Eye (tissue), 1 donor: Measurements from ENCODE around the gene NDUFB8.

Source experiments
- DNase-seq: peaks from one replicate; pipeline ENCODE4 v3.0.0-alpha.2; 2015

The NDUFB8 gene

DNA sequence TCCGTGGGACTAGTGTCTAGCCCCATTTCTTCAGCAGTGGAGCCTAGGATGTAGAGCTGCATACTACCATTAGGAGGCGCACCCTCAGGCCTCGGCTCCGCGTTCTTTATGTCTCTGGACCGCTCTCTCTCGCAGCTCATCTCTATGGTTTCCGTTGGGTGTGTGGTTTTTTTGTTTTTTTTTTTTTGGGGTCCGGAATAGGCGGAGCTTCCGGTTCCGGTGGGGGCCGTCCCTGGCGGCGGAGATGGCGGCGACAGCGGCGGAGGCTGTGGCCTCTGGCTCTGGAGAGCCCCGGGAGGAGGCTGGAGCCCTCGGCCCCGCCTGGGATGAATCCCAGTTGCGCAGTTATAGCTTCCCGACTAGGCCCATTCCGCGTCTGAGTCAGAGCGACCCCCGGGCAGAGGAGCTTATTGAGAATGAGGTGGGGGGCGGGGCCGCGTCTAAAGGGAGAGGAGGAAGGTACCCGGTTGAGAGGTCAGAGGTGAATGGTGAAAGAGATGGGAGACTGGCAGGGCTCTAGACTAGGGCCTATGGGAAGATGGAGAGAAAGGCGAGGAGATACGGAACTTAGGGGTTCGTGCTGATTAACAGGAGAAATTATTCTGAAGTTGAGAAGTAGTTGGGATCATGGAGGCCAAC is 6.2 kb upstream of the NDUFB8 start, which contains the start of gene HIF1AN:
HIF1AN (plus strand) TSS at position 229 of the 639 bp plus-strand sequence; CDS start at position 245, 16 bp downstream.
- peak; percentile 98 for DNase-seq

DNA sequence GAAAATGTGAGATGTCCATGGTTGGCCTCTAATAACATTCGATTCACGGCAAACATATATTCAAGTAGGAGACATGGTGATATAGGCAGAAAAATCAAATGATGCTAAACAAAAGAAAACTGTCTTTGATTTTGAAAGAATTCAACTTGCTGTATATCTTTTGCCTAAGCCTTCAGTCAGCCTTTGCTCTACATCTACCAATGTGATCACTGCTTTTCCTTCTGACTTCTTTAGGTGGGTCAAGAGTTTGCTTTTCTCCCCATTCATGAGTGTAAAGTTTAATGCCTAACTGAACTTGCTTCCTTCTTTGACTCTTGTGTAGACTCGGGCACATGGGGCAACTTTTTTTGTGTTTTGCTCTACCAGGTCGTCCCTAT is 5.7 kb upstream of the NDUFB8 start:
- DNase-seq = peak; percentile 37

DNA sequence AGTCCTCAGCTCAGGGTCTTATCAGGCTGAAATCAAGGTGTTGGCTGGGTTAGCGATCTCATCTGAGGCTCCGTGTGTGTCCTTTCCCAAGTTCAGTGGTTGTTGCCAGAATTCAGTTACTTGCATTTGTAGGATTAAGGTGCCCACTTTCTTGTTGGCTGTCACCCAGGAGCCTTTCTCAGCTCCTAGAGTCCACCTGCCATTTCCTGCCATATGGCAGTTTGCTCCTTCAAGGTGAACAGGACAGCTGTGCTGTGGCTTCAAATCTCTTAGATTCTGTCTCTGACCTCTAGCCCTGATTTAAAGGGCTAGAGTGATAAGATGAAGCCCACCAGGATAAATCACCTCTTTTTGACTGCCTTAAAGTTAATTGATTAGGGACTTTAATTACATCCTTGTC is 5.1 kb upstream of the NDUFB8 start:
- no peak for DNase-seq

DNA sequence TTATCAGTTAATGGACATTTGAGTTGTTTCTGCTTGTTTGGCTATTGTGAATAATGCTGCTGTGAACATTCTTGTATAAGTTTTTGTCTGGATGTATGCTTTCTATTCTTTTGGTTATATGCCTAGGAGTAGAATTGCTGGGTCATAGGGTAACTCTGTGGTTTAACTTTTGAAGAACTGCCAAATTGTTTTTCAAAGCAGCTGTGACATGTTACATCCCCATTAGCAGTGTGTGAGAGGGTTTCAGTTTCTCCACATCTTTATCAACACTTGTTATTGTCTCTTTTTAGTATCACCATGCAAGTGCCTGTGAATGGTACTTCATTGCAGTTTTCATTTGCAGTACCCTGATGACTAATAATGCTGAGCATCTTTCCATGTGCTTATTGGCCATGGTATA is 2.1 kb upstream of the NDUFB8 start:
- DNase-seq = no peak

DNA sequence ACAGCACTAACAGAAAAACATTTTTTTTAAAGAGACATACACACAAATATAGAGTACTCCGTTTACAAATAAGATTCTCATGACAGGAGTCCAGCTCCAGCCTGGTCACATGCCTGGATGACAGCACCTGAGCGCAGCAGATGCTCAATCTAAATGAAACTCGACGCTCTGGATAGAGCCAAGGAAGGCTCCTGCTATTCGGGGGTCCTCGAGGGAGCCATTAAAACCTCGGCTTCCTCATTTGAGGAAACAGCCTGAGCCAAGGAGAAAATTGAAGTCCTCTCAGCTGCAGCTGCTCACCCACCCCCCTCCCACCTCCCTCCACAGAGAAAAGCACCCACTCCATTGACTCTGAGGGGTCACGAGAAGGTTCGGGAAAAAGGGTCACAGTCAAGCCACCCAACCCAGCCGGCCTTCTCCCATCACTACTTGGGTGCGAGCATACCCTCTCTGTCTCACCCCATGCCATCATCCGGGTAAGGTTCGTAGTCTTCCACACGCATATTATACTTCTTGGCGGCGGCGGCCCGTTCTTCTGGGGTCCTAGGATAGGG is 673 bp downstream of the NDUFB8 start:
- DNase-seq = peak; percentile 66

DNA sequence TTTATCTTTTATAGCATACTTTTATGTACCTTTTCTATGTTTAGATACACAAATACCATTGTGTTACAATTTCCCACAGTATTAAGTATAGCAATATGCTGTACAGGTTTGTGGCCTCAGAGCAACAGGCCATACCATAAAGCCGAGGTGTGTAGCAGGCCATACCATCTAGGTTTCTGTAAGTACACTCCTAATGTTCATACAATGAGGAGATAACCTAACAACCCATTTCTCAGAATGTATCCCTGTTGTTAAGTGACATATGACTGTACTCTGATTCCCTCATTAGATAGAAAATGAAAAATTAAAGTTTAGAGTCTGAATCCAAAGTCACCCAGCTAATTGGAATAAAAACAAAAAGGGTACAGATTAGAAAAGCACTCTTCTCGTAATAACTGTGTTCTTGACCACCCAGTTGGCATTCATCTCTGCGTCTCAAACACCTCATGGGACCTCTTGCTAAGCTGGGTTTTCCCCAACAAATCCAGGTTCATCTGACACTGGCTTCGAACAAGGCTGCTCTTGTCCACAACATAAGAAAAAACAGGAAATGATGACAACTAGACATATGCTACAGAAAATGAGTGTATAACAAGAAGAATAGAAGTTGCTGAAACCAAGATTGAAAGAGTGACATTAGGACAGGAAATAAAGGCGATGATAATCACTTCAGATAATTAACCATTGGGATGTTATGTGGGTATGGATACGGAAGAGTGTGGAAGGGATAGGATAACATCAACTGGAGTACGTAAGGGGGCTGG is 1.4 kb downstream of the NDUFB8 start:
- no peak for DNase-seq

DNA sequence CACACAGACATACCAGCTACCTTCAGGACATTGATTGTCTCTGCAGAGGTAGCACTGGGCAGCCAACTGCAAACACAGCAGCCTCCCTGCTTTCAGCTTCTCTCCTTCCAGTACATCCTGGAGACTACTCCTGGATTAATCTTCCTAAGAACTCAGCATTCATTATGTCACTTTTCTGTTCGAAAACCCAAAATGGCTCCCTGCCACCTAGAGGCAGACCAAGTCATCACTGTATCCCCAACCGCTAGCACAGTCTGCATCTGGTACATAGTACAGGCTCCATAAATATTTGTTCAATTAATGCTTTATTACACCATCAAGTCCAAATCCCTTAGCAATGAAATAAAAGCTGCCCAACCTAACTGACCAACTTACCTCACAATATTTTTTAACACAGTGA is 5.0 kb downstream of the NDUFB8 start:
- no peak for DNase-seq

DNA sequence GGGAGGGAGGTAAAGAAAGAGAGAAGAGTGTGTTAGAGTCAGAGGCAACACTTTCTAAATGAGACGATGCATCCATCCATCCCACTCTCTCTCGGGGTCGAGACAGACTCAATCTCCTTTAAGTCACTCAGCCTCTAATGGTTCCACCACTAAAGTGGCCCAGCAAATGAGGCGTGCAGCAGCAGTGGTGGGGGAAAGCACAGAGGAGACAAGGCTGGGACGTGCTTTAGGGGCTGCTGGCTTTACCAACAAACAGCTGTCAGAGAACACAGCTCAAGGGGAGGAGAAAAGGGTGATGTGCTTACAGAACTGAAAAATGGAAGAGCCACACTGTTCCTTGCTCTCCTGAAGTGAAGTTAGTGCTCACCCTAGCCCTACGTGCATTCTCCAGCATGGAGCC is 5.5 kb downstream of the NDUFB8 start:
- DNase-seq = peak; percentile 64

DNA sequence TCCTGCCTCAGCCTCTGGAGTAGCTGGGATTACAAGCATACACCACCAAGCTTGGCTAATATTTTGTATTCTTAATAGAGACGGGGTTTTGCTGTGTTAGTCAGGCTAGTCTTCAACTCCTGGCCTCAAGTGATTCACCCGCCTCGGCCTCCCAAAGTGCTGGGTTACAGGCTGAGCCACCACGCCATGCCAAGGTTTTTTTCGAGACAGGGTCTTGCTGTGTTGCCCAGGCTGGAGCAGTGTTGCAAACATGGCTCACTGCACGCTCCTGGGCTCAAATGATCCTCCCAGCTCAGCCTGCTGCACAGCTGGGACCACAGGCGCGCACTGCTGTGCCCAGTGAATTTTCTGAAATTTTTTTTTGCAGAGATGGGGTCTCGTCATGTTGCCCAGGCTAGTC is 6.7 kb downstream of the NDUFB8 start:
- no peak for DNase-seq

DNA sequence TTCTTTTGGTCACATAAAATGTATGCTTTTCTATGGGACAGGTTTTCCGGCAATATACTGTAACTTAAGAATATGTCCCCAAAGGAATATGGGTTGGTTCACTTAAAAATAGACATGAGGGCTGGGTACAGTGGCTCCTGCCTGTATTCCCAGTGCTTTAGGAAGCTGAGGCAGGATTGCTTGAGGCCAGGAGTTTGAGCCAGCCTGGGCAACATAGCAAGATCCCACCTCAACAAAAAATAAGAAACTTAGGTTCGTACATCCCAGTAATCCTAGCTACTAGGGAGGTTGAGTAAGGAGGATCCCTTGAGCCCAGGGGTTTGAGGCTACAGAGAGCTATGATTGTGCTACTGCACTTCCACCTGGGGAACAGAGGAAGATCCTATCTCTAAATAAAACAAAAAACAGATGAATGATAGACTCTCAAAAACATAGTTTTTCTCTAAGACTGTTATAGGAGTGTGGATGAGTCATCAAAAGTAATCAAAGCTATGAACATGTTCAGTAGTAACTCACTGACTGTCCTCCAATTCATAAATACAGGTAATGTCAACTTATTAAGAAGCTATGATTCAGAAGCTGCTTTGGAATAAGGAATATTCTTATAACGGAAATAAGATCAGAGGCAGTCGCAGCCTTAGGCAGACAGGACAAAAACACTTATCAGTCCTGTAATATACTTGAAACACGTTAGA is 7.4 kb downstream of the NDUFB8 start:
- DNase-seq = no peak

DNA sequence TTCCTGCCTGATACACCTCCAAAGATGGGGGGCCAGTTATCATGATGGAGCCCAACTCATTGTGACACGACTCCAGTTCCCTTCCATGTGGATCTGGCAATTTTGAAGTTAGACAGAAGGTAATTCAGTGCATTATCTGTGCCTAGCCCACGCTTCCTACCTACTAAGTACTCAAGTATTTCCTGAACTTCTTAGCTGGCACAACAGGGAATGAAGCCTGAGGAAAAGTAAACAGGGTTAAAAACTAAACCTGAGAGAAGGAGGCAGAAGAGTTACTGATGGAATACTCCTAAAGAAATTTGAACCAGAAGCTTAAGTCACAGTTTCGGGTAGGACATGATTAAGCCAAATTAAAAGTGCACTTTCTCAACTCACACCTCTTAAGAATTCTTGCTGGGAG is 8.9 kb downstream of the NDUFB8 start:
- DNase-seq = no peak

DNA sequence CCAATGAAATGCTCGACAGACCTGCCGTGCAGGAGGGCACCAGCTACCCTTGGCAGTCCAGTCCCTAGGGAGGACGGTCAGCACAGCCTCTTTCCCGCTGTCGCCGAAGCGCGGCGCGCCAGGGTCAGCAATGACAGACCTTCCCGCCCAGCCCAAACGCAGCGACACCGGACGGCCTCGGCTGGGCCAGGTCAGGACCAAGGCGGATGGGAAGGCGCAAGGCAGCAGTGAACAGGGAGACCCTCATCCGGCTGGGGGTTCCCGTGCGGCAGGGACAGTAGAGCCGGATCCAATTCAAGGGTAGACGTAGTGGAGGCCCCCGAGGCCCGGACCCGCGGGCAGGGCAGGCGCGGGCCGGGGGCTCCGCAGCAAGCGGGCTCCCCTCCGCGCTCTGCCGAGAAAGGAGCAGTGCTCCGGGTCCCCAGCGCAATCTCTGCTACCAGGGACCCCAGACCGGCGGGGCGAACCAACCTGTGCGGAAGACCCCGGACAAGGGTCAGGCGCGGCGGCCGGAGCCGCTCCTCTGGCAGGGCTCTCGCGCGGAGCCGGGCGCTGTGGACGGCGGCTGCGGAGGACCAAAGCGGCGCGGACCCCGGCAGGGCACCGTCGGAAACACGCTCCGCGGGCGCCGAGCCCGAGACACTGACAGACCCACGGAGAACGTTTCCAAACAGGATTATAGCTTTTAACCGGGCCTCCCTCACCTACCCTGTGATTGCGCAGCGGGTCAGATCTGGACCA is 10.2 kb downstream of the NDUFB8 start, which contains the start of gene SEC31B:
SEC31B (minus strand) TSS at position 551 of the 741 bp plus-strand sequence. CDS start 2,909 bp downstream, outside the sequence.
- DNase-seq = peak; percentile 83

DNA sequence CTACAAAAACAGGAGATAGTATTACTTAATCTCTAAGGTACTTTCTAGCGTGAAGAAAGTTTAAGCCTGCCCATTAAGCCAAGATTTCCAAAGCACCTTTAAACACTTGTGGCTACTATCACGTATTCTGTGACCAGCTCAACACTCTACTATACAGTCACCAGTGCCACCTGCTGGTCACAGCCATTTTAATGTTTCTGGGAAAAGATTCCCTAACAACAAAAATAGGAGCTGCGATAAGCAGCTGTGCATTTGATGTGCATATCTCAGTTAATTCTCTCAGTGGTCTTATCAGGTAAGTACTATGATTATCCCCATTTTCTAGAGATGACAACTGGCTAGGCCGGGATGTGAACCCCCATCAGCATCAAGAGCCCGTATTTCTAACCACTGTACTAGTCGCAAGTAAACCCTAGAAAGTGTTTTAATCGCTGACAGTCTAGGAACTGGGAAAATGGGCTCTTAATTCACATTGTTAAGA is 10.9 kb downstream of the NDUFB8 start:
- DNase-seq = peak; percentile 93

DNA sequence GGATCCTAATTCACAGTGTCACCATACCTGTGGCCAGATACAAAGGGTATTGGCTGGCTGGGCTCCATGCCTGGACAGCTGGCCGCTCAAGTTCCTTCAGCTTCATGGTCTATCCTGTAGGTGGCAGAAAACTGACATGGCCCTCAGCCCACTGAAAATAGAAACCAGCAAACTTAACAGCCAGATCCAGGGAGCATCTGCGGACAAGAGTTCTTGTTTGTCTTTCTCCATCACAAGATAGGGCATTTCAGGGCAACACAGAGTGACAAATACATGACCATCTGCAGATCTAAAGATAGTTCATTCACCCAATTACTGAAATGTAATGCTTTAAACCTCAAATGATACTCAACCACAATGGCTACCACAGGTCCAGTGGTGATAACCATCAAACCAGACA is 12.8 kb downstream of the NDUFB8 start:
- DNase-seq = no peak

DNA sequence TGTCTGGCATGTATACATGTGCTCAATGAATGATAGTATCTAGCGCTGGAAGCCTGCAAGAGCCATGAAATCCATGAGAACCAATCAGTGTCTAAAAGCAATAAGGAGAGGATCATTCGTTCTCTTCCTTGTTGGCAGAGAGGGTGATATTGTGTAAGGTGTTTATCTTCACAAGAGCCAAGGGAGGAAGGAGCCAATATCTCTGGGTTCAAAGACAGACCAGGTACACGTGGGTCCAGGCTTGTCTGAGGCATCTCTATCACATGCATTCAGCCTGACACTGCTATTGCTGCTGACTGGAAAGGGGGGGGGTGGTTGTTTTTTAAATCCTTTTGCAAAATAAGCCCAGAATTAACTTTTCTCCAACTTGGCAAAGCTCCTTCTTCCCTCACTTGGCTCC is 14.1 kb downstream of the NDUFB8 start:
- DNase-seq = no peak

DNA sequence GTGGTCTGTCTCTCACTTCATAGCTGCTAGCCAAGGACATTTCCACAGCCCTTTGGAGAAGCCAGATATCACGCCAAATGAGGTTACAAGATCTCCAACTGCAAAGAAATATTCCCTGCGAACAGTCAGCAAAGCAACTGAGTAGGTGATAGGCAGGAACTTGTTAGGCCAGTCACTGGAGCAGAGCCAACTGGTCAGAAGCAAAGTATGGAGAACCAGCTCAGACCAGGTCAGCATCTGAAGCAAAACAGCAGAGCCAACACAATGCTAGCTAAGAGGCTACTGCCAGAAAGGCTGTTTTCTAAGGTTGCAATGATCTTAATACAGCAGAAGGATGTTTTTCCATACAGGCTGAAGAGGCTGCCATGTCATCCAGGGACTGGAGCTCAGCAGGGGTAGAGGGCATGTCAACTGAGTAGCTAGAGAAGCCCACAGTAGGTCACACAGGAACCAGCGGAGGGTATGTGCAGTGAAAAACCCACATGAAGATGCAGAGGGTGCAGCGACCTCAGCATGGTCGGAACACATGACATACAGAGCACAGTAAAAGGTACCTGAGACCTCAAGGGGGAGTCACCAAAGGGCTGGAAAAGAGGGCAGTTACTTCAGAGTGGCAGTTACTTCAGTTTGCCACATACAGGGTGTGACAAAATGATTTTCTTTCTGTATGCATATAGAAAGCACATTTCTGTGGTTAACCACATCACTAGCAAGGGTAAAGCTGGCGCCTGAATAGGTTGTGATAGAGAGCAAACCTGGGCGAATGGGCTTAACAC is 18.9 kb downstream of the NDUFB8 start:
- no peak for DNase-seq

DNA sequence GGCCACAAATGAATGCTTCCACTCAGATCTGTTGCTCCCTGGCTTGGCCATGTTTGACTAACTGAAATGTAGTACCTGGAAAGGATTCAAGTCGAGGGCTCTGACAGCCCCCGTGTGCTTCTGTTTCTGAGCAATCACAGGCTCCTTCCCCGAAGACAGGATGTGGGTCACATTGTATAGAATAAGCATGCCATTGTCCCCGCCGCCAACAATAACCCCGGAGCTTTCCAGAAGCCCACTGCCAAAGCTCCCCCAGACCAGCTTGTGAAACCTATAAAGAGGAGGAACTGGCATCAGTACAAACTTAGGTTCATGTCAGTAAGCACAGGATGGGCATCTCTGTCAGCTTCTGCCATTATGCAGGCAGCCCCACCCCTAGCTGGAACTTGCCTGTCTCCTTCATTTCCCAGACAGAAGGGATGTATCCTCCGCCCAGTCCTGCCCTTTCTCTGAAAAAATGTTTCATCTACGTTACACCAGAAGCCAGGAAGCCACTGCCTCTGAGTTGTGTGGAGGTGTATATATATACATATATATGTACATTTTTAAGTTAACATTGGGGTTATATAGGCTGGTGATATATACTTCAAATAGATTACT is 20.3 kb downstream of the NDUFB8 start:
- DNase-seq = no peak

DNA sequence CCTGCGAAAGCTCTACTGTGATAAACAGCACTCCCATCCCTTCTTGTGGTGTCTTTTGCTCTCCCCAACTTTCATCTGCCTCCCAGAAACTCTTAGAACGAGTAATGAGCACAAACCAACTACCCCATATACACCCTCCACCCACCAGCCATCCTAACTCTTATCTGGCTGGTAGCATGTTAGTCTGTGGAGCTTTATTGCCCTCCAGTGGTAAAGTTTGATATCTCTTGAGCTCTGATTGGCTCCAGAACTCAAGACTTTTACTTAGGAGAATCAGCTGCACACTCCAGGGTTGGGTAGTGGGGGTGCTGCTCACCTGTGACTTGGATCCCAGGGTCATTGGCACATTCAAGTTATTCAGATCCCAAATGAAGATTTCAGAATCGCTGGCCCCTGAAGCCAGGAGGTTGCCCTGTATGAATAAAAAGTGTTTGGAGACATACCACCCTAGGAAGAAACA is 20.9 kb downstream of the NDUFB8 start:
- peak; percentile 86 for DNase-seq

DNA sequence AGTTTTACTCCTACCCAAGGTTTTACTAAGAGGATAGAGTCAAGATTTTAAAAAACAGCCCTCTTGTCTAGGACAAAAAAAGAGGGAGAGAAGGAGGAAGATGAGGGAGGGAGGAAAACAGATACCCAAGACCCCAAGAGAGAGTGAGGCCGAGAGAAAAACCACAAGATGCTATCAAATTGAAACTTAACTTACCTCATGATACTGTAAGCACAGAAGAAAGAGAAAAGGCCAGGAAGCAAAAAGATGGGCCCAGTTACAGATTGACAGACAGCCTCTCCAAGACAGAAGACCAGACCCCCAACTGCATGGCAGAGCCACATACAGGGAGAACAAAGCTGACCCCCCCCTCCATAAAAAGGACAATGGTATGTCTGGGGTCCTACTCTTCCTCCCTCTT is 21.4 kb downstream of the NDUFB8 start:
- DNase-seq = no peak

DNA sequence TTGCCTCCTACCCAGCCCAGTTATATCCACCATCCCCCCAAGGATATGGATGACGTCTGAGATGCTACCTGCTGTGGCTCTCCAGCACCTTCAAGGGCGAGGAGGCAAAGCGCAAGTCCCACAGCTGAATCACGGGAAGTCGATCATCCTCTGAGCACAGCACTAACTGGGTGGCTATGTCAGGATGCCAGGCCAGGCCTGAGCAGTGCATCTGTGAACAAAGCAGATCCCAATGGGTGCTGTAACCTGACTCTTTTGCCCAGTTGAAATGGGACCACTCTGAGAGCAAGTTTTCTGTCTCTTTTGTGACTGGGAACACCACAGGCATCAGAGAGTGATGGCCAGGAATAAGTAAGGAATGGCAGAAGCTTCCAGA is 22.3 kb downstream of the NDUFB8 start:
- DNase-seq = no peak

DNA sequence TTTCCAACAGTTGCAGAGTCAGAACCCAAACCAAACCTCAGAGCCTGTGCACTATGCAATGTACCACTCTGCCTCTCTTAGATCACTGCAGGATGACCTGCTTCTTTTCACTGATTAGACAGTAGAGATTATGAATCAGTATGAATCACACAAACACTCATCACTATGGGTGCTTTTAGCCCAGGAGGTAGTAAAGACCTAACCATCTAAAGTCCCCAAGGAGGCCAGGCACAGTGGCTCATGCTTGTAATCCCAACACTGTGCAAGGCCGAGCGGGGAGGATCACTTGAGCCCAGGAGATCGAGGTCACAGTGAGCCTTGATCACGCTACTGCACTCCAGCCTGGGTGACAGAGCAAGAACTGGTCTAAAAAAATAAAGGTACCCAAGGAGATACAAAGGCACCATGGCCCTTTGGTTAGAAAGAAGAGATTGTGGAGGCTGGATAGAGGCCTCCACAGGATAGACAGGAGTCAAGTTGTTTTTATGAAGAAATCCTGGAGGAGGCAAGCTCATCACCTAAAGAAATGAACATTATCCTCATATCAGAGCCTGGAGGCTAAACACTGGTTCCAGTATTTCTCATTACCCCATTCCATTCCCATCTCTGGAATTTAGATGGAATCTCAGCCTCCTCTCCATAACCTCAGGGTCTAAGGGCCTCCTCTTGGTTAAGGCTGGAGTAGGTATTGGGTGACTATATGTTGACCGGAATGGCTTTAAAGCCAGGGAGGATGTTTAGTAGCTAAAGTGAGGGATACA is 22.9 kb downstream of the NDUFB8 start:
- DNase-seq = no peak
